ENCODE results near the gene RAMP3.

DNA sequence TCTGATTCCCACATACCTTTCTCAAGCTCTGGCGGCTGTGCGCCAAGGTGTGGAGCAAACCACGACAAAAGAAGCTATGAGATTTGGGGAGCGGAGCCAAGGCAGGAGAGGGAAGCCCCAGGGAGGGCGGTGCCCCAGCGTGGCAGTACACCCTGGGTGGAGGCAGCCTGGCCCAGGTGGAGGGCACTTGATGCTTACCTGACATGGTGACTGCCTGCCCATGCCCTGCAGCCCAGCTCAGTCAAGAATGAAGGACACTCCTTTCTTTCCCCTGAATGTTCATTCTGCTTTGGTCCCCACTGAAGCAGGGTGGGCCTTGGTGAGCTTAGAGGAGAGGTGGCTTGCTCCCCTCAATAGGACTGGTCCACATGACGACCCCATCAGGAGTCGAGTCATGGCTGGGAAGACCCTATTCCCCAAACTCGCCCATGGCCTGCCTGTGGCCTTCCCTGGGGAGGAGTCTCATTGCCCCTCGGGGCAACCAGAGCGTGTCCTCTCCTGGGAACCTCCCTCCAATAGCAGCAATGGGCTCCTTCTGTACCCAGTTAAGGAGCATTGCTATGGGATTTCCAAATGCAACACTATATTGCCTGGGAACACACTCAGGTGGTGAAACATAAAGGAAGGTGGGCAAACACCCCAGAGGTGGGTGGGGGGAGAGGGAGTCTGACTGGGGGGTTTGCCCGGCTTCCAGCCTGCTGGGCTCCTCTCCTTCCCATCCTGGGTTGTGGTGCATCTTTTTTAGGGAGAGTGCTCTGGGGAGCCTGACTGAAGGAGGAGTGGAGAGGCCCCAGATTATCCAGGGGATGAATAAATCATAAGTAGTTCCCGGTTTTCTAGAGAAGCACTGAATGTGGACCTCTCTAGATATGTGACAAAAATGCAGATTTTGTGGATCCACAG, 22.7 kb downstream of the RAMP3 start:
- TF ChIP-seq, protein P1, sequence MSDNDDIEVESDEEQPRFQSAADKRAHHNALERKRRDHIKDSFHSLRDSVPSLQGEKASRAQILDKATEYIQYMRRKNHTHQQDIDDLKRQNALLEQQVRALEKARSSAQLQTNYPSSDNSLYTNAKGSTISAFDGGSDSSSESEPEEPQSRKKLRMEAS (IDR thresholded peaks at IDR 0.05), result no peak
- TF ChIP-seq EP300 (IDR thresholded peaks at IDR 0.05; ENCODE audit: borderline replicate concordance) (no peak), CEBPB (IDR thresholded peaks at IDR 0.05) (no peak), CREB1 (IDR thresholded peaks at IDR 0.05; ENCODE audit: low read depth) (no peak), RAD21 (IDR thresholded peaks at IDR 0.05; ENCODE audit: low read depth) (no peak), EGR1 (IDR thresholded peaks at IDR 0.05) (no peak), TAF1 (IDR thresholded peaks at IDR 0.05; ENCODE audit: low read depth) (no peak), FOXM1 (IDR thresholded peaks at IDR 0.05; ENCODE audit: borderline replicate concordance, low read depth) (no peak), ZBTB7A (IDR thresholded peaks at IDR 0.05; ENCODE audit: low read depth) (no peak), YY1 (IDR thresholded peaks at IDR 0.05; ENCODE audit: low read depth) (no peak), TEAD4 (IDR thresholded peaks at IDR 0.05) (no peak), TCF12 (IDR thresholded peaks at IDR 0.05; ENCODE audit: low read depth) (no peak)
- TF ChIP-seq, protein P2, sequence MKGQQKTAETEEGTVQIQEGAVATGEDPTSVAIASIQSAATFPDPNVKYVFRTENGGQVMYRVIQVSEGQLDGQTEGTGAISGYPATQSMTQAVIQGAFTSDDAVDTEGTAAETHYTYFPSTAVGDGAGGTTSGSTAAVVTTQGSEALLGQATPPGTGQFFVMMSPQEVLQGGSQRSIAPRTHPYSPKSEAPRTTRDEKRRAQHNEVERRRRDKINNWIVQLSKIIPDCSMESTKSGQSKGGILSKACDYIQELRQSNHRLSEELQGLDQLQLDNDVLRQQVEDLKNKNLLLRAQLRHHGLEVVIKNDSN (IDR thresholded peaks at IDR 0.05), result no peak
- TF ChIP-seq, protein P3, sequence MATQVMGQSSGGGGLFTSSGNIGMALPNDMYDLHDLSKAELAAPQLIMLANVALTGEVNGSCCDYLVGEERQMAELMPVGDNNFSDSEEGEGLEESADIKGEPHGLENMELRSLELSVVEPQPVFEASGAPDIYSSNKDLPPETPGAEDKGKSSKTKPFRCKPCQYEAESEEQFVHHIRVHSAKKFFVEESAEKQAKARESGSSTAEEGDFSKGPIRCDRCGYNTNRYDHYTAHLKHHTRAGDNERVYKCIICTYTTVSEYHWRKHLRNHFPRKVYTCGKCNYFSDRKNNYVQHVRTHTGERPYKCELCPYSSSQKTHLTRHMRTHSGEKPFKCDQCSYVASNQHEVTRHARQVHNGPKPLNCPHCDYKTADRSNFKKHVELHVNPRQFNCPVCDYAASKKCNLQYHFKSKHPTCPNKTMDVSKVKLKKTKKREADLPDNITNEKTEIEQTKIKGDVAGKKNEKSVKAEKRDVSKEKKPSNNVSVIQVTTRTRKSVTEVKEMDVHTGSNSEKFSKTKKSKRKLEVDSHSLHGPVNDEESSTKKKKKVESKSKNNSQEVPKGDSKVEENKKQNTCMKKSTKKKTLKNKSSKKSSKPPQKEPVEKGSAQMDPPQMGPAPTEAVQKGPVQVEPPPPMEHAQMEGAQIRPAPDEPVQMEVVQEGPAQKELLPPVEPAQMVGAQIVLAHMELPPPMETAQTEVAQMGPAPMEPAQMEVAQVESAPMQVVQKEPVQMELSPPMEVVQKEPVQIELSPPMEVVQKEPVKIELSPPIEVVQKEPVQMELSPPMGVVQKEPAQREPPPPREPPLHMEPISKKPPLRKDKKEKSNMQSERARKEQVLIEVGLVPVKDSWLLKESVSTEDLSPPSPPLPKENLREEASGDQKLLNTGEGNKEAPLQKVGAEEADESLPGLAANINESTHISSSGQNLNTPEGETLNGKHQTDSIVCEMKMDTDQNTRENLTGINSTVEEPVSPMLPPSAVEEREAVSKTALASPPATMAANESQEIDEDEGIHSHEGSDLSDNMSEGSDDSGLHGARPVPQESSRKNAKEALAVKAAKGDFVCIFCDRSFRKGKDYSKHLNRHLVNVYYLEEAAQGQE (IDR thresholded peaks at IDR 0.05; ENCODE audit: low read depth), result no peak
